ENCODE data around the gene RAB30. TPM values are rescaled to one million over a fixed set of nuclear protein-coding genes. Genes with fewer than 3 reads are reported as not detected.

RAB30 gene
- total RNA-seq, 1 donor from 2014 or later: 15.5 TPM

- ATAC-seq: no peak
- Histone ChIP-seq H3K4me1 (peaks cover 20% of the 10 kb centered on the region), H3K9me3 (no peaks in the 10 kb centered on the region), H3K27me3 (ENCODE audit: low read depth) (no peaks in the 10 kb centered on the region), H3K4me3 (no peak overlapping the region), H3K36me3 (no peaks in the 10 kb centered on the region), H3K27ac (no peak overlapping the region)
- no peak for DNase-seq
- TF ChIP-seq CTCF (IDR thresholded peaks at IDR 0.05): no peak
- intact Hi-C loops (cut with DNase I): no loop called here
These were observed 69.2 kb downstream of the RAB30 start for GRCh38 chr11:83002522-83002921.

GRCh38 chr11:83002053-83002452 is 69.6 kb downstream of the RAB30 start:
- ATAC-seq (peak; percentile 30 to 31), DNase-seq (no peak)
- Histone ChIP-seq H3K36me3 (peaks cover 2% of the 10 kb centered on the region), H3K27me3 (ENCODE audit: low read depth) (no peaks in the 10 kb centered on the region), H3K4me1 (peaks cover 16% of the 10 kb centered on the region), H3K27ac (no peak overlapping the region), H3K4me3 (no peak overlapping the region), H3K9me3 (no peaks in the 10 kb centered on the region)
- TF ChIP-seq CTCF (IDR thresholded peaks at IDR 0.05): no peak
- intact Hi-C loops (cut with DNase I): no loop called here

GRCh38 chr11:83000381-83000780 is 71.3 kb downstream of the RAB30 start:
- Histone ChIP-seq H3K4me1 (peaks cover 6% of the 10 kb centered on the region), H3K4me3 (no peak overlapping the region), H3K27ac (no peak overlapping the region), H3K27me3 (ENCODE audit: low read depth) (no peaks in the 10 kb centered on the region), H3K9me3 (no peaks in the 10 kb centered on the region), H3K36me3 (peaks cover 4% of the 10 kb centered on the region)
- intact Hi-C loops (cut with DNase I): no loop called here
- no peak for TF ChIP-seq CTCF (IDR thresholded peaks at IDR 0.05)
- ATAC-seq (no peak), DNase-seq (no peak)

GRCh38 chr11:82999232-82999631 is 72.5 kb downstream of the RAB30 start:
- DNase-seq (no peak), ATAC-seq (no peak)
- H3K4me3 ChIP-seq: no peak overlapping the region
- H3K27ac ChIP-seq: no peak overlapping the region
- peaks cover 4% of the 10 kb centered on the region for H3K36me3 ChIP-seq
- no peaks in the 10 kb centered on the region for H3K9me3 ChIP-seq
- TF ChIP-seq CTCF (IDR thresholded peaks at IDR 0.05): no peak
- intact Hi-C loops (cut with DNase I): no loop called here
- peaks cover 10% of the 10 kb centered on the region for H3K4me1 ChIP-seq
- H3K27me3 ChIP-seq (ENCODE audit: low read depth): no peaks in the 10 kb centered on the region

- no peak overlapping the region for H3K27ac ChIP-seq
- DNase-seq (no peak), ATAC-seq (no peak)
- intact Hi-C loops (cut with DNase I): no loop called here
- no peak for TF ChIP-seq CTCF (IDR thresholded peaks at IDR 0.05)
- H3K9me3 ChIP-seq: no peaks in the 10 kb centered on the region
- no peak overlapping the region for H3K4me3 ChIP-seq
- no peaks in the 10 kb centered on the region for H3K27me3 ChIP-seq (ENCODE audit: low read depth)
- H3K36me3 ChIP-seq: peaks cover 4% of the 10 kb centered on the region
- peaks cover 10% of the 10 kb centered on the region for H3K4me1 ChIP-seq
These were observed 73.0 kb downstream of the RAB30 start for GRCh38 chr11:82998697-82999096.
